GM23338 (cell line): Measurements from ENCODE around the gene ACOX3.

ENCODE experiments used
- CTCF ChIP-seq, 2 experiments: fragments of 200-600 bp in 1 of 2; sonication (generic) in 1 of 2; conservative IDR thresholded peaks; 2 replicates each; pipeline versions ENCODE4 v1.5.1 to v1.6.1; 2016 to 2017; ENCODE audit warnings: antibody characterized with exemption in 2 of 2, low read depth in 2 of 2, mild to moderate bottlenecking in 2 of 2, moderate library complexity in 1 of 2
- POLR2AphosphoS5 ChIP-seq: IDR thresholded peaks from 2 replicates; pipeline ENCODE4 v1.6.1; 2016; ENCODE audit warnings: antibody characterized with exemption, low read depth

- TF ChIP-seq CTCF (conservative IDR thresholded peaks at IDR 0.05; ENCODE audit: low read depth in 2 of 2) (0 out of 4 replicates have a peak, but pooled peaks of 1 of the 2 experiments have one; percentile 9), POLR2AphosphoS5 (no peak)
Measured at GRCh38 chr4:8374851-8375649, 65.5 kb downstream of the ACOX3 start.
